ENCODE measurements around the gene ARSB. TPM values are rescaled to one million over a fixed set of nuclear protein-coding genes. Genes with fewer than 3 reads are reported as not detected.

ARSB gene
- total RNA-seq, 1 donor from 2014 or later: 18.5 TPM

DNA sequence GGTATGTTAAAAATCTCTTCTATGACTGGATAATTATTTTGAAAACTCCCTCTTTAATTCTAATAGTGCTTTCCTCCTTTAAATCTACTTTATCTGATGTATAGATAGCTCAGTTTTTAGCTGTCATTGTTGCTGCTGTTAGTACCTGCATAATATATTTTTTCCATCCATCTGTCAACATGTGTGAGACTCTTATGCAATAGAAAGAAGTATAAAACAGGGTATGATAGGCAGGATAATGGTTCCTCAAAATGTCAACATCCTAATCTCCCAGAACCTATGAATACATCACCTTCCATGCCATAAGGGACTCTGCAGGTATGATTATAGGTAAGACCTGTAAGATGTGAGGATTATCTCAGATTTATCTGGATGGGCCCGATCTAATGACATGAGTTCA, 199.7 kb downstream of the ARSB start:
- H3K36me3 Mint-ChIP-seq: peaks cover 4% of the 10 kb centered on the region
- H3K9me3 Mint-ChIP-seq: peaks cover 5% of the 10 kb centered on the region
- no peak for TF ChIP-seq CTCF (conservative IDR thresholded peaks at IDR 0.05)
- no peak overlapping the region for H3K4me3 Mint-ChIP-seq
- peaks cover 21% of the 10 kb centered on the region for H3K4me1 Mint-ChIP-seq (ENCODE audit: unreplicated experiment)
- no peak overlapping the region for H3K27ac Mint-ChIP-seq
- DNase-seq (ENCODE audit: extremely low spot score, unreplicated experiment): no peak
- no peaks in the 10 kb centered on the region for H3K27me3 Mint-ChIP-seq

DNA sequence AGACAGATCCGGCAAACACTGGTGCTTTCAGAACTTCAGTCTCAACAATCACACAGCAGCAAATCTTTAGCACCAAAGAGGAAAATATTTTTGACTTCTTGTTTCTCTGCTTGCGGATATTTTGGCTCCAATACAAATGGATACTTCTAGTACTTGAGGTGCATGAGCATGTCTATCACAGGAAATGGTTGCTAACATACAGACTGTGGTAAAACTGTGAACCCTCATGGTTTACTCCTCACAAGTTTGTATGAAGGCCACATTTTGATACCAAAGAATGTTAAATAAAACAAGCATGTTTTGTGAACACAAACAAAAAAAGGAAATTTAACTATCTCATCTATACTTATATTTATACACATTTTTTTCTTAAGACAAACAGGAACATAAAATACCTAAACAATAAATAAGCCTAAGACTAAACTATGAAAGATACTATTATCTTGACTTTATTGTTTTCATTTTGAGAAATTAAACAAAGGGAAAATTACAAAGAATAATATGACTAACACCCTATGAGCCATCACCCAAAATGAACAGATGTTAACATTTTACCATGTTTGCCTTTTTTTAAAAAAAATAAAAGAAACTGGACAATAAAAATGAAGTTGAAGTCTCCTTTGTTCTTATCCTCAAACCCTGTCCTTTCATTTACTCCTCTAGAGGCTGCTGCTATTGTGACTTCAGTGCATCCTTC, 201.5 kb downstream of the ARSB start:
- peaks cover 29% of the 10 kb centered on the region for H3K4me1 Mint-ChIP-seq (ENCODE audit: unreplicated experiment)
- TF ChIP-seq CTCF (conservative IDR thresholded peaks at IDR 0.05): no peak
- peaks cover 8% of the 10 kb centered on the region for H3K36me3 Mint-ChIP-seq
- no peak overlapping the region for H3K4me3 Mint-ChIP-seq
- H3K27ac Mint-ChIP-seq: no peak overlapping the region
- peaks cover 5% of the 10 kb centered on the region for H3K9me3 Mint-ChIP-seq
- no peaks in the 10 kb centered on the region for H3K27me3 Mint-ChIP-seq
- no peak for DNase-seq (ENCODE audit: extremely low spot score, unreplicated experiment)

DNA sequence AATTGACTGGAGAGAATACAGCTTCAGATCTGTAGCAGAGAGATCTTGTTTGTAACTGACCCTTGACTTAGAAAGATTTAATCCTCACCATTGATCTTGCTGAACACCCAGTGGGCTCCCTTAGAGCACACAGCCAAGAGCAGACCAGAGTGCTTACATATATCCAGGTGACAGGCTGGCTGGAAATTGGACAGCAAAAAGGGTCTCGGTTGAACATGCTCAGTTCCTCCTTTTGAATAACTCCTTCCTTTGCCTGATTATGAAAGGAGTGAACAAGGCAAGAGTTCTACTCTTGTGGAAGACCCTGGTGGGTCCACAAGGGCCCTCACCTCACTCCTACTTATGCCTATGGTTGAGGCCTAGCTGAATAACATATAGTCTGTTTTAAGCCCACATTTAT, 202.4 kb downstream of the ARSB start:
- H3K9me3 Mint-ChIP-seq: peaks cover 5% of the 10 kb centered on the region

DNA sequence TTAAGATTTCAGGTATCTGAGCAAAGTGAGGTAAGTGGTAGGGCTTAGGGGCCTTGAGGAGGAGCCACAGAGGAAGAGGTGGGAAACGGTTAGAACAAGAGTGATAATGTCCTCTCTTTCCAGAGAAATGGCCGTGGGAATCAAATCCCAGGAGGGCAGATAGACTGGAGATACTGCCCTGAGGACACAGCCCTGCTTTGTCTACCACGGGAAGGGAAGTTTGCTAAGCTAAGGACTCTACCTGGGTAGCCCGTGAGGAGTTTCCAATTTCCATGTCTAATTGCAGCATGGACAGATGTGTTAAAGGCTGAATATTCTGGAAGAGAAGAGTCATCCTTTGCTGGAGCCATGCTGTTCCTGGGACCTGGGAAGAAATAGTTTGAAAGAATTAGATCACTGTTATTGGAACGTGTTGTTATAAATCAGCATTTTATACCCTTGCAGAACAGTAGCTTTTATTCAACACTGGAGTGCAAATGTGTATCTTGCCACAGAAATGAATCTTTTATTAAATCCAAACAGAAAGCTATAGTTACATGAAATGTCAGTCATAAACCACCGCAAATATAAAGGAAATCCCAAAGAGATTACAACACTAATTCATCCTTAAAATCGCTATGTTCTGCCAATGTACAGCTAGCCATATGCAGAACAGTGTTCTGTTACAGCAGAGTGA, 203.4 kb downstream of the ARSB start:
- H3K27ac Mint-ChIP-seq: no peak overlapping the region
- no peaks in the 10 kb centered on the region for H3K27me3 Mint-ChIP-seq
- TF ChIP-seq CTCF (conservative IDR thresholded peaks at IDR 0.05): no peak
- H3K4me3 Mint-ChIP-seq: no peak overlapping the region
- DNase-seq (ENCODE audit: extremely low spot score, unreplicated experiment): no peak
- peaks cover 11% of the 10 kb centered on the region for H3K36me3 Mint-ChIP-seq
- peaks cover 5% of the 10 kb centered on the region for H3K9me3 Mint-ChIP-seq
- peaks cover 27% of the 10 kb centered on the region for H3K4me1 Mint-ChIP-seq (ENCODE audit: unreplicated experiment)

More for the DNA sequence above, 202.4 kb downstream of the ARSB start:
- no peak for DNase-seq (ENCODE audit: extremely low spot score, unreplicated experiment)
- Mint-ChIP-seq H3K27ac (no peak overlapping the region), H3K27me3 (no peaks in the 10 kb centered on the region), H3K36me3 (peaks cover 11% of the 10 kb centered on the region), H3K4me1 (ENCODE audit: unreplicated experiment) (peaks cover 29% of the 10 kb centered on the region), H3K4me3 (no peak overlapping the region)
- no peak for TF ChIP-seq CTCF (conservative IDR thresholded peaks at IDR 0.05)

DNA sequence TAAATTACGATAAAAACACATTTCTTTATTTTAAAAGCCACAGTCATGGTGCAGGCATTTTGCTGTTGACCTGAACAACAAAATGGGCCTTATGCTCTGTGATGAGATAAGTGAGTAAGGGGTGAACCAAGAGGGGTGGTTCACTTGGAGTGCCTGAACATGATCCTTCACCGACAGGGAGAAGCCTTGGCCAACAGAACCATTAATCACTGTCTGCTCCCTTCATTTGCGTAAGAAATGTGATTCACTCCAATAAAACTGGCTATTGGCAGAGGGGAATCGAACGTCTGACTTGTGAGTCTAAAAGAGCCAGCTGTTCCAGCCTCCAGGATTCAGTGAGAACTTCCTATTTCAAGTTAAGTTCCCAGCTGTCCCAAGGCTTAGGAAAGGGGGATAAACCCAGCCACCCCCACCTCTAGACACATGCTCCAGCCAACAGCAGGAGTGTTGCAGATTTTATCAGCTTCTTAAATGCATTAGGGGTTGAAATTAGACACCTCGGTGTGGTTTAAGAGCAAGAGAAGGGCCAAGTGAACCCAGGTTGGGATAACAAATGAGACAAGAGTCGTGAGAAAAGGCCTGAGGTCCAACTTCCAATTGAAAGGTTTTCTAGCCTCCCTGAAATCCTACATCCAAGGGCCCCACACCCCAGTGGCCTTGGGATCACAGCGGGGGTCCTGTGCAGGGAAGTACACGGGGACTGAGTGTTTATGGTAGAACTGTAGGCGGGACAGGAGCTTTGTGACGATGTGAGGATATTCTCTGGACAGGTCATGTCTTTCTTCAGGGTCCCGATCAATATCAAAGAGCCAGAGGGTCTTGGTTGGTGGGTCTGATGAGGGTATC, 205.1 kb downstream of the ARSB start:
- H3K4me1 Mint-ChIP-seq (ENCODE audit: unreplicated experiment): peaks cover 27% of the 10 kb centered on the region
- peaks cover 5% of the 10 kb centered on the region for H3K9me3 Mint-ChIP-seq
- peaks cover 11% of the 10 kb centered on the region for H3K36me3 Mint-ChIP-seq
- H3K4me3 Mint-ChIP-seq: no peak overlapping the region
- TF ChIP-seq CTCF (conservative IDR thresholded peaks at IDR 0.05): no peak
- no peak for DNase-seq (ENCODE audit: extremely low spot score, unreplicated experiment)
- no peaks in the 10 kb centered on the region for H3K27me3 Mint-ChIP-seq
- no peak overlapping the region for H3K27ac Mint-ChIP-seq
